HepG2 (cell line): ENCODE results near the gene COPS7B. TPM values are rescaled to one million over a fixed set of nuclear protein-coding genes. Genes with fewer than 3 reads are reported as not detected.

Experiments used
- AGO2 ChIP-seq: fragments of 200-400 bp; formaldehyde crosslinking; optimal IDR thresholded peaks from 2 replicates; pipeline ENCODE3; 2017; ENCODE audit warnings: mild to moderate bottlenecking, low read depth, low read length, moderate library complexity
- ARID2 ChIP-seq: sonication (generic); formaldehyde crosslinking; IDR thresholded peaks from 2 replicates; pipeline ENCODE4 v1.8.1; 2022; ENCODE audit warnings: mild to moderate bottlenecking, missing genetic modification reagents, borderline replicate concordance
- ATF6 ChIP-seq: sonication (generic); formaldehyde crosslinking; conservative IDR thresholded peaks from 2 replicates; pipeline ENCODE4 v1.4.0; 2020; ENCODE audit warnings: missing genetic modification reagents
- ATF7 ChIP-seq, 2 experiments: fragments of 450-650 bp in 1 of 2; sonication (generic) in 1 of 2; formaldehyde crosslinking in 1 of 2; IDR thresholded peaks; 2 replicates each; pipeline versions ENCODE4 v1.4.0 to v1.6.1; 2016 to 2020; ENCODE audit warnings: antibody characterized with exemption in 1 of 2, mild to moderate bottlenecking in 1 of 2, missing genetic modification reagents in 1 of 2
- BCL6 ChIP-seq: IDR thresholded peaks from 2 replicates; pipeline ENCODE4 v1.6.1; 2016; ENCODE audit warnings: missing genetic modification reagents, missing compliant biosample characterization
- FOXM1 ChIP-seq: sonication (generic); formaldehyde crosslinking; IDR thresholded peaks from 2 replicates; pipeline ENCODE4 v1.5.0; 2020; ENCODE audit warnings: missing genetic modification reagents
- ISX ChIP-seq: sonication (generic); formaldehyde crosslinking; conservative IDR thresholded peaks from 2 replicates; pipeline ENCODE4 v1.5.0; 2020; ENCODE audit warnings: missing genetic modification reagents
- LRRFIP1 ChIP-seq: sonication (generic); formaldehyde crosslinking; conservative IDR thresholded peaks from 2 replicates; pipeline ENCODE4 v1.4.0; 2020; ENCODE audit warnings: missing genetic modification reagents
- NFATC3 ChIP-seq: sonication (generic); formaldehyde crosslinking; IDR thresholded peaks from 2 replicates; pipeline ENCODE4 v1.5.1; 2020; ENCODE audit warnings: mild to moderate bottlenecking, missing genetic modification reagents
- RFXANK ChIP-seq: IDR thresholded peaks from 2 replicates; pipeline ENCODE4 v1.6.1; 2016
- ZBTB8A ChIP-seq: sonication (generic); formaldehyde crosslinking; IDR thresholded peaks from 2 replicates; pipeline ENCODE4 v1.4.0; 2020; ENCODE audit warnings: mild to moderate bottlenecking, low read depth, missing genetic modification reagents, borderline replicate concordance
- ZFP90 ChIP-seq: sonication (generic); formaldehyde crosslinking; IDR thresholded peaks from 2 replicates; pipeline ENCODE4 v1.8.0; 2022; ENCODE audit warnings: missing genetic modification reagents, mild to moderate bottlenecking, inconsistent platforms, borderline replicate concordance
- ZNF3 ChIP-seq: IDR thresholded peaks from 2 replicates; pipeline ENCODE4 v1.7.0; 2017; ENCODE audit warnings: inconsistent platforms
- ZNF329 ChIP-seq: sonication (generic); formaldehyde crosslinking; IDR thresholded peaks from 2 replicates; pipeline ENCODE4 v1.9.0; 2021; ENCODE audit warnings: low read depth, mild to moderate bottlenecking, missing genetic modification reagents
- ZNF552 ChIP-seq: sonication (generic); formaldehyde crosslinking; IDR thresholded peaks from 2 replicates; pipeline ENCODE4 v1.9.0; 2022; ENCODE audit warnings: missing genetic modification reagents, mild to moderate bottlenecking, borderline replicate concordance
- ZNF569 ChIP-seq: sonication (generic); formaldehyde crosslinking; IDR thresholded peaks from 2 replicates; pipeline ENCODE4 v1.5.0; 2020; ENCODE audit warnings: mild to moderate bottlenecking, missing genetic modification reagents, moderate library complexity, borderline replicate concordance
- ZNF7 ChIP-seq: IDR thresholded peaks from 2 replicates; pipeline ENCODE4 v1.6.1; 2016; ENCODE audit warnings: missing biosample characterization, missing genetic modification reagents
- ZNF770 ChIP-seq: sonication (generic); formaldehyde crosslinking; IDR thresholded peaks from 2 replicates; pipeline ENCODE4 v1.5.0; 2020; ENCODE audit warnings: mild to moderate bottlenecking, missing genetic modification reagents
- ZNF772 ChIP-seq: sonication (generic); formaldehyde crosslinking; IDR thresholded peaks from 2 replicates; pipeline ENCODE4 v1.5.0; 2020; ENCODE audit warnings: mild to moderate bottlenecking, missing genetic modification reagents
- ZNF816 ChIP-seq: sonication (generic); formaldehyde crosslinking; IDR thresholded peaks from 2 replicates; pipeline ENCODE4 v1.8.0; 2022; ENCODE audit warnings: missing genetic modification reagents, mild to moderate bottlenecking, borderline replicate concordance
- ZUFSP ChIP-seq: sonication (generic); formaldehyde crosslinking; IDR thresholded peaks from 2 replicates; pipeline ENCODE4 v1.9.0; 2021; ENCODE audit warnings: missing genetic modification reagents, mild to moderate bottlenecking, borderline replicate concordance
- polyA plus RNA-seq, 8 experiments: library from polyadenylated mRNA; depleted of rRNA in 3 of 8; stranded (reverse) in 7 of 8; unstranded in 1 of 8; fragments of >200 nt; fragmentation: Illumina TruSeq in 4 of 8; extraction: Trizol in 4 of 8; gene quantifications; 2 replicates each; pipeline versions ENCODE4 v1.2.1 to v1.2.3, GENCODE V29; 2011 to 2016; ENCODE audit warnings: low read depth in 4 of 8, missing spikeins in 1 of 8, mixed read lengths in 1 of 8; ENCODE audit not compliant: insufficient read depth in 1 of 8
- total RNA-seq, 5 experiments: library from RNA; depleted of rRNA; stranded (reverse); fragments of >200 nt; fragmentation: Illumina TruSeq; extraction: Trizol; gene quantifications; 2 replicates each; pipeline ENCODE4 v1.2.3, GENCODE V29; 2016; ENCODE audit warnings: low read depth in 1 of 5

COPS7B gene
- total and polyA plus RNA-seq, 2 of the 13 experiments (the other 11 are each of a cell fraction or from before 2014, with no cell fraction given): 30.6 to 62.7 TPM

- TF ChIP-seq RFXANK (CRISPR knock-in tag) (peak; percentile 93; the same call in 1 of the 2 replicates), ZNF770 (CRISPR knock-in tag) (peak; percentile 78), ZBTB8A (CRISPR knock-in tag) (peak; percentile 88; the same call in 1 of the 2 replicates), AGO2 (peak; percentile 91), ZNF3 (peak; percentile 60; the same call in 1 of the 2 replicates), ZNF552 (CRISPR knock-in tag) (peak; percentile 78; the same call in 1 of the 2 replicates), NFATC3 (CRISPR knock-in tag) (no peak), ZFP90 (CRISPR knock-in tag) (peak; percentile 98), ZNF816 (CRISPR knock-in tag) (peak; percentile 93; the same call in 1 of the 2 replicates), ZNF7 (CRISPR knock-in tag) (peak; percentile 57), ZNF569 (CRISPR knock-in tag) (peak; percentile 98; the same call in 1 of the 2 replicates), ATF6 (CRISPR knock-in tag) (0 out of 2 replicates have a peak, but pooled peaks have one; percentile 83), ISX (CRISPR knock-in tag) (no peak; the same call in 1 of the 2 replicates), BCL6 (CRISPR knock-in tag) (peak; percentile 80), ZNF329 (CRISPR knock-in tag) (0 out of 2 replicates have a peak, but pooled peaks have one; percentile 47), ARID2 (peak; percentile 93), LRRFIP1 (CRISPR knock-in tag) (peak; percentile 63; the same call in 1 of the 2 replicates), ZNF772 (peak; percentile 100), FOXM1 (CRISPR knock-in tag) (no peak; the same call in 1 of the 2 replicates), ATF7 (IDR thresholded peaks at IDR 0.05) (no peak), ATF7 (CRISPR knock-in tag; IDR thresholded peaks at IDR 0.05) (peak; percentile 90), ZUFSP (CRISPR knock-in tag) (no peak)
These were observed at the start of gene COPS7B (continued) for GRCh38 chr2:231786177-231786916.
